Measurements from ENCODE around the gene CKS2.

GRCh38 chr9:89347651-89348050, 36.7 kb downstream of the CKS2 start:
- TF ChIP-seq CTCF (IDR thresholded peaks at IDR 0.05; ENCODE audit: control extremely low read depth in 1 of 3, insufficient read depth in 1 of 3, low read depth in 1 of 3, low read length in 3 of 3) (no peak), POLR2AphosphoS5 (IDR thresholded peaks at IDR 0.05; ENCODE audit: low read depth, low read length) (no peak)

Data from H1 (cell line).